Transverse colon (tissue), 4 donors: ENCODE measurements around the gene THSD4. TPM values are rescaled to one million over a fixed set of nuclear protein-coding genes. Genes with fewer than 3 reads are reported as not detected.
"Not testable (repeated sequence)": the region's sequence is repeated elsewhere in the genome, so short reads cannot be mapped to it uniquely, and the experiment has no call there.

Source experiments
- DNase-seq: peaks from one replicate; pipeline ENCODE4 v3.0.0-alpha.2; 2019
- H3K27ac ChIP-seq, 4 donors: fragments of 200-600 bp; sonication (generic); 2 replicates each; pipeline ENCODE4 v1.5.1; 2016 to 2018; ENCODE audit warnings: inconsistent platforms in 4 of 4
- H3K27me3 ChIP-seq: fragments of 200-600 bp; sonication (generic); 2 replicates; pipeline ENCODE4 v1.5.1; 2017; ENCODE audit warnings: inconsistent platforms
- H3K36me3 ChIP-seq, 4 donors: fragments of 200-600 bp; sonication (generic); 2 replicates each; pipeline ENCODE4 v1.5.1; 2017 to 2019; ENCODE audit warnings: inconsistent platforms in 4 of 4
- H3K4me1 ChIP-seq, 4 donors: fragments of 200-600 bp; sonication (generic); 2 replicates each; pipeline ENCODE4 v1.5.1; 2017 to 2020; ENCODE audit warnings: inconsistent platforms in 4 of 4
- H3K4me3 ChIP-seq, 4 donors: fragments of 200-600 bp; sonication (generic); 1 replicate in 1 of 4; 2 replicates in 3 of 4; pipeline versions ENCODE4 v1.5.1 to v1.6.1; 2017 to 2019; ENCODE audit warnings: inconsistent platforms in 4 of 4
- H3K9me3 ChIP-seq, 2 donors: fragments of 200-600 bp; sonication (generic); 2 replicates each; pipeline ENCODE4 v1.5.1; 2017 to 2019; ENCODE audit warnings: inconsistent platforms in 2 of 2
- CTCF ChIP-seq, 5 experiments: fragments of 200-600 bp in 3 of 5; fragments of 450-650 bp in 2 of 5; sonication (generic) in 3 of 5; IDR thresholded peaks; 1 replicate in 2 of 5; 2 replicates in 3 of 5; pipeline ENCODE4 v1.5.1; 2016 to 2017; ENCODE audit warnings: antibody characterized with exemption in 5 of 5, inconsistent platforms in 3 of 5, mild to moderate bottlenecking in 2 of 5, moderate library complexity in 1 of 5
- EP300 ChIP-seq: sonication (generic); formaldehyde crosslinking; IDR thresholded peaks from one replicate; pipeline ENCODE4 v1.6.1; 2017; ENCODE audit warnings: antibody characterized with exemption, low read depth
- POLR2A ChIP-seq: fragments of 450-650 bp; IDR thresholded peaks from one replicate; pipeline ENCODE4 v1.6.1; 2016; ENCODE audit warnings: antibody characterized with exemption, mild to moderate bottlenecking, moderate library complexity
- POLR2AphosphoS5 ChIP-seq, 3 donors: sonication (generic); formaldehyde crosslinking; IDR thresholded peaks; one replicate each; pipeline ENCODE4 v1.6.1; 2016; ENCODE audit warnings: antibody characterized with exemption in 3 of 3
- WGBS, 2 donors: methylation state at CpG; one replicate each; pipeline ENCODE4 v1.1.5; 2018; ENCODE audit warnings: low coverage in 1 of 2; 5-methylcytosine and 5-hydroxymethylcytosine counted together
- in situ Hi-C, 4 donors: fragments of 200-750 bp; cut with MboI; loops; one replicate each; pipeline versions ENCODE4 v1.15.0 to v1.15.1; 2017; ENCODE audit warnings: low sequenced_read_pairs in 3 of 4, low pct_ligation_motif_present in 1 of 4, low pct_unique_long_range_greater_than_20kb in 1 of 4
- intact Hi-C: fragments of 100-400 bp; cut with DNase I; formaldehyde crosslinking; loops from one replicate; pipeline ENCODE4 v1.15.1; 2023; ENCODE audit warnings: low total_unique reads
- total RNA-seq, 4 donors: library from RNA; depleted of rRNA; stranded (reverse); fragments of >200 nt; gene quantifications; one replicate each; pipeline ENCODE4 v1.1.0, GENCODE V29; 2016

Gene THSD4
- total RNA-seq, 4 donors from 2014 or later, result 13.3 to 57.2 (median 47.4) TPM

- TF ChIP-seq POLR2A, result no peak
- TF ChIP-seq CTCF (IDR thresholded peaks at IDR 0.05), result no peak
- no peak for TF ChIP-seq POLR2AphosphoS5 (IDR thresholded peaks at IDR 0.05)
- no peak for TF ChIP-seq EP300
- 86% methylated on average over 6 of the region's 6 CpGs; no CpG with 5 or more reads in 1 of the 2 donors for WGBS, 2 donors
- Histone ChIP-seq H3K4me3 (no peak overlapping the region), H3K36me3 (no peaks in the 10 kb centered on the region), H3K27ac (no peak overlapping the region), H3K27me3 (no peaks in the 10 kb centered on the region), H3K4me1 (peaks cover 0 to 7% (median 0%) of the 10 kb centered on the region in 4 donors), H3K9me3 (no peaks in the 10 kb centered on the region)
- intact Hi-C loops, result no loop called here
- DNase-seq, result no peak
- in situ Hi-C loops, result no loop called here
These were observed 87.4 kb downstream of the THSD4 start for GRCh38 chr15:71202712-71203111.

- no peak for DNase-seq
- no peaks in the 10 kb centered on the region for H3K27me3 ChIP-seq
- TF ChIP-seq CTCF (IDR thresholded peaks at IDR 0.05) (no peak), EP300 (no peak), POLR2AphosphoS5 (IDR thresholded peaks at IDR 0.05) (no peak), POLR2A (no peak)
- H3K36me3 ChIP-seq, result no peaks in the 10 kb centered on the region
- 78 to 87% methylated on average over 3 to 13 of the region's 13 CpGs for WGBS, 2 donors
- H3K4me1 ChIP-seq, result peaks cover 0 to 7% (median 0%) of the 10 kb centered on the region in 4 donors
- no peak overlapping the region for H3K4me3 ChIP-seq
- no peak overlapping the region for H3K27ac ChIP-seq
- in situ Hi-C loops (no loop called here), intact Hi-C loops (no loop called here)
- H3K9me3 ChIP-seq, result no peaks in the 10 kb centered on the region
These were observed 88.6 kb downstream of the THSD4 start for GRCh38 chr15:71203586-71204474.

- H3K9me3 ChIP-seq, result no peaks in the 10 kb centered on the region
- DNase-seq, result no peak
- no peak overlapping the region for H3K27ac ChIP-seq
- intact Hi-C loops (no loop called here), in situ Hi-C loops (no loop called here)
- TF ChIP-seq POLR2A (no peak), CTCF (IDR thresholded peaks at IDR 0.05) (no peak), EP300 (no peak), POLR2AphosphoS5 (IDR thresholded peaks at IDR 0.05) (no peak)
- no peaks in the 10 kb centered on the region for H3K27me3 ChIP-seq
- 81% methylated on average over 4 of the region's 4 CpGs; no CpG with 5 or more reads in 1 of the 2 donors for WGBS, 2 donors
- no peak overlapping the region for H3K4me3 ChIP-seq
- H3K4me1 ChIP-seq, result no peaks in the 10 kb centered on the region
- no peaks in the 10 kb centered on the region for H3K36me3 ChIP-seq
These were observed 91.9 kb downstream of the THSD4 start for GRCh38 chr15:71207141-71207540.

- no peaks in the 10 kb centered on the region for H3K4me1 ChIP-seq
- H3K4me3 ChIP-seq, result no peak overlapping the region
- intact Hi-C loops (no loop called here), in situ Hi-C loops (no loop called here)
- no peaks in the 10 kb centered on the region for H3K27me3 ChIP-seq
- no peaks in the 10 kb centered on the region for H3K9me3 ChIP-seq
- DNase-seq, result no peak
- no peaks in the 10 kb centered on the region for H3K36me3 ChIP-seq
- WGBS, 2 donors, result 72 to 80% methylated on average over 3 to 4 of the region's 4 CpGs
- TF ChIP-seq POLR2AphosphoS5 (IDR thresholded peaks at IDR 0.05), result no peak
- TF ChIP-seq CTCF (IDR thresholded peaks at IDR 0.05), result no peak
- TF ChIP-seq POLR2A, result no peak
- no peak for TF ChIP-seq EP300
- H3K27ac ChIP-seq, result no peak overlapping the region
These were observed 96.9 kb downstream of the THSD4 start for GRCh38 chr15:71212146-71212545.

GRCh38 chr15:71213943-71214342, 98.7 kb downstream of the THSD4 start:
- DNase-seq, H3K27me3 ChIP-seq, H3K36me3 ChIP-seq, H3K4me1 ChIP-seq, H3K27ac ChIP-seq, H3K4me3 ChIP-seq, intact Hi-C loops, in situ Hi-C loops, H3K9me3 ChIP-seq: not testable (repeated sequence)
- WGBS, 2 donors, result 91 to 100% methylated on average over 4 to 8 of the region's 8 CpGs
